Left ventricle myocardium inferior (tissue), 1 donor: ENCODE measurements around the gene HCCS. TPM values are rescaled to one million over a fixed set of nuclear protein-coding genes. Genes with fewer than 3 reads are reported as not detected.
"Not testable (repeated sequence)": the region's sequence is repeated elsewhere in the genome, so short reads cannot be mapped to it uniquely, and the experiment has no call there.

Experiments
- DNase-seq: peaks from one replicate; pipeline ENCODE4 v3.0.0-alpha.2; 2020
- H3K27ac ChIP-seq: fragments of 200-600 bp; replicated peaks from 2 replicates; pipeline ENCODE4 v1.8.0; 2021
- H3K27me3 ChIP-seq: fragments of 200-600 bp; 2 replicates; pipeline ENCODE4 v1.8.0; 2021; ENCODE audit warnings: low read depth
- H3K36me3 ChIP-seq: fragments of 200-600 bp; 2 replicates; pipeline ENCODE4 v1.8.0; 2021
- H3K4me1 ChIP-seq: fragments of 200-600 bp; 2 replicates; pipeline ENCODE4 v1.8.0; 2021
- H3K4me3 ChIP-seq: fragments of 200-600 bp; 2 replicates; pipeline ENCODE4 v1.8.0; 2021; ENCODE audit warnings: mild to moderate bottlenecking, moderate library complexity
- H3K9me3 ChIP-seq: fragments of 200-600 bp; replicated peaks from 2 replicates; pipeline ENCODE4 v1.8.0; 2021
- CTCF ChIP-seq: fragments of 200-600 bp; IDR thresholded peaks from 2 replicates; pipeline ENCODE4 v1.8.0; 2021; ENCODE audit warnings: antibody characterized with exemption, mild to moderate bottlenecking, borderline replicate concordance
- intact Hi-C: fragments of 100-400 bp; cut with micrococcal nuclease; formaldehyde crosslinking; loops from one replicate; pipeline ENCODE4 v1.11.0; 2022
- total RNA-seq: library from RNA; stranded (reverse); fragmentation: NEBNext Ultra II Directional; extraction: Animal tissue kit (Norgen Biotek cat#: 25700); gene quantifications from one replicate; pipeline ENCODE4 v1.2.1, GENCODE V29; 2021
- donor health status: DM: no; HTN: yes; CAD: no; lungs with severe emphysema.

Gene HCCS
- total RNA-seq, 1 donor from 2014 or later = 60.9 TPM

- no peak for DNase-seq
- peaks cover 79% of the 10 kb centered on the region for H3K36me3 ChIP-seq
- intact Hi-C loops = no loop called here
- H3K27ac ChIP-seq = no peak overlapping the region
- no peak overlapping the region for H3K4me3 ChIP-seq
- H3K4me1 ChIP-seq = no peaks in the 10 kb centered on the region
- no peaks in the 10 kb centered on the region for H3K27me3 ChIP-seq
- TF ChIP-seq CTCF = no peak
- H3K9me3 ChIP-seq = no peaks in the 10 kb centered on the region
Observed at GRCh38 chrX:11119313-11119943, 8.3 kb downstream of the HCCS start.

GRCh38 chrX:11123087-11123486 lies 12.0 kb downstream of the HCCS start:
- H3K9me3 ChIP-seq, intact Hi-C loops, DNase-seq, H3K4me3 ChIP-seq, H3K4me1 ChIP-seq, H3K27ac ChIP-seq, H3K27me3 ChIP-seq: not testable (repeated sequence)
- peaks cover 44% of the 10 kb centered on the region for H3K36me3 ChIP-seq

GRCh38 chrX:11124112-11124511 lies 13.0 kb downstream of the HCCS start:
- intact Hi-C loops = no loop called here
- no peak for DNase-seq
- H3K4me1 ChIP-seq = no peaks in the 10 kb centered on the region
- TF ChIP-seq CTCF = no peak
- H3K27ac ChIP-seq = no peak overlapping the region
- H3K9me3 ChIP-seq = no peaks in the 10 kb centered on the region
- no peaks in the 10 kb centered on the region for H3K27me3 ChIP-seq
- H3K36me3 ChIP-seq = peaks cover 34% of the 10 kb centered on the region
- no peak overlapping the region for H3K4me3 ChIP-seq

DNA sequence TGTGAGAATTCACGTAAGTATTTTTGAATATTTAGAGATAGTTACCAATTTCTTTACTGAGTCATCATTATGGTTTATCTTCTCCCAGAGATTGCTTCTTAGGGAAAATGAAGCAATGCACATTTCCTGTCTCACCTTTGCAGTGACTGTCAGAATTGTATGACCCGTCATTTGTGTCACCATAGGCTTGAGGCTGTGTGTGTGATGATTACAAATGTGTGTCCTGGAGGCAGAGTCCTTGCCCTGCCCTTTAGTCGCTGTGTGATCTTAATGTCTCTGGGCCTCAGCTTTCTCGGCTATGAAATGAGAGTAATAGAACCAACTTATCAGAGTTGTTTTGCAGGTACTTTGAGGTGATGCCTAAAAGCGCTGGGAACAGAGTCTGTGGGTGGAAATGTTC lies 13.9 kb downstream of the HCCS start:
- DNase-seq = no peak
- Histone ChIP-seq H3K4me1 (no peaks in the 10 kb centered on the region), H3K36me3 (peaks cover 26% of the 10 kb centered on the region), H3K27me3 (no peaks in the 10 kb centered on the region), H3K4me3 (no peak overlapping the region), H3K27ac (no peak overlapping the region), H3K9me3 (no peaks in the 10 kb centered on the region)
- no peak for TF ChIP-seq CTCF
- intact Hi-C loops = no loop called here

DNA sequence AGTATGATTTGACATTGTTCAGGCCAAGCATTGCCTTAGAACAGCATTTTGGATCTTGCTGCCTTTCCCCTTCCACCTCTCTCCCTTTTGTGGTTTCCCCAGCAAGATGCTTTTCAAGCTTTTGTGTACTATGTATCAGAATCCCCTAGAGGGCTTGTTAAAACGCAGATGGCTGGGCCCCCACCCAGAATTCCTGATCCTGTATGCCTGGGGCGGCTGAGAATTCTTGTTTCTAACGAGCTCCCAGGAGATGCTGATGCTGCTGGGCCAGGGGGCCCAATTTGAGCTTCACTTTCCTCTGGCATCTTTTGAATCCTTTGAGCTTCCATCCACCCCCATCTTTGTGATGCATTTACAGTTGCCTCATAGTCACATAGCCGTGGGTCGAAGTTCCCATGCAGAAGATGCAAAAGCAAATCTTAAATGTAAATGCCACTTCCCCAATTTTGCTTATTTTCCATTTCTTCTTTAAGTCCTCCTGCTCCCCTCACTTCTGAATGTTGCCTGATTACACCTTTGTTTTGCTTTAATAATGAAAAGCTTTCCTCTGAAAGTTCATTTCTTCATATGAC lies 18.5 kb downstream of the HCCS start:
- Histone ChIP-seq H3K27ac (no peak overlapping the region), H3K4me3 (no peak overlapping the region), H3K9me3 (no peaks in the 10 kb centered on the region), H3K4me1 (no peaks in the 10 kb centered on the region), H3K27me3 (no peaks in the 10 kb centered on the region), H3K36me3 (no peaks in the 10 kb centered on the region)
- no peak for DNase-seq
- intact Hi-C loops = no loop called here
- TF ChIP-seq CTCF = no peak

DNA sequence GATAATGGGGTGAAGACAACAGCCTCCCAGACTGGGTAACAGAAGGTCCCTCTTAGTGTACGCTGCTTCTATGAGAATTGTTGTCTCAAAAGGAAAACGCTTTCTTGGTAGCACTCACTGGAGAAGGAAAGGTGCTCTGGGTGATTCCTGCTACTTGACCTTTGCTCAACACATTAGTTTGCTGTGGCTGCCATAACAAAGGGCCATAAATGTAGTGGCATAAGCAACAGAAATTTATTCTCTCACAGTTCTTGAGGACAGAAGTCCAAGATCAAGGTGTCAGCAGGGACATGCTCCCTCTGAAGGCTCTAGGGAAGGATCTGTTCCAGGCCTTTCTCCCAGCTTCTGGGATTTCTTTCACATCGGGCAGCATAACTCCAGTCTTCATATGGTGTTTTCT lies 19.0 kb downstream of the HCCS start:
- Histone ChIP-seq H3K36me3 (no peaks in the 10 kb centered on the region), H3K4me1 (no peaks in the 10 kb centered on the region), H3K27me3 (no peaks in the 10 kb centered on the region), H3K27ac (no peak overlapping the region), H3K4me3 (no peak overlapping the region), H3K9me3 (no peaks in the 10 kb centered on the region)
- DNase-seq = no peak
- intact Hi-C loops = no loop called here
- TF ChIP-seq CTCF = no peak
